Ovary (tissue), 3 donors: ENCODE results near the gene SYDE2.

ENCODE experiments used
- CTCF ChIP-seq, 3 donors: fragments of 450-650 bp in 2 of 3; fragments of 200-600 bp in 1 of 3; IDR thresholded peaks; one replicate each; pipeline versions ENCODE4 v1.5.1 to v1.8.0; 2016 to 2022; ENCODE audit warnings: antibody characterized with exemption in 3 of 3, mild to moderate bottlenecking in 1 of 3
- POLR2A ChIP-seq: fragments of 450-650 bp; IDR thresholded peaks from one replicate; pipeline ENCODE4 v1.6.1; 2017; ENCODE audit warnings: antibody characterized with exemption, mild to moderate bottlenecking, moderate library complexity
- donor health status: DM: no; HTN: no; CAD: no.

- no peak for TF ChIP-seq CTCF (IDR thresholded peaks at IDR 0.05)
- TF ChIP-seq POLR2A: no peak
Observed at GRCh38 chr1:85243372-85243771, 42.6 kb upstream of the SYDE2 start.
